WTC11 (cell line): ENCODE data around the gene ATP8B3. TPM values are rescaled to one million over a fixed set of nuclear protein-coding genes. Genes with fewer than 3 reads are reported as not detected.

Experiments used
- ATAC-seq: fragments of 200-7000 bp; cut with Tn5 transposase; 2 replicates; pipeline ENCODE4 v1.10.0; 2021; ENCODE audit warnings: mild to moderate bottlenecking, moderate library complexity
- CTCF ChIA-PET: fragments of 300-600 bp; sonication (Branson Sonifier 250); formaldehyde crosslinking; loops from one replicate; lab custom pipeline; 2021; ENCODE audit warnings: antibody characterized with exemption; lab: Charles Lee
- POLR2A ChIA-PET: fragments of 350-600 bp; sonication (Branson Sonifier 250); formaldehyde crosslinking; loops from one replicate; lab custom pipeline; 2021; ENCODE audit warnings: antibody characterized with exemption; lab: Charles Lee
- DNase-seq: peaks from one replicate; pipeline ENCODE4 v3.0.0; 2021; ENCODE audit warnings: low spot score
- H3K27ac Mint-ChIP-seq: 2 replicates; pipeline ENCODE4 v1.8.0; 2021; ENCODE audit warnings: mixed read lengths
- H3K27me3 Mint-ChIP-seq: 2 replicates; pipeline ENCODE4 v1.8.0; 2021; ENCODE audit warnings: low read depth, mild to moderate bottlenecking, moderate library complexity, mixed read lengths
- H3K36me3 Mint-ChIP-seq: 2 replicates; pipeline ENCODE4 v1.8.0; 2021; ENCODE audit warnings: mixed read lengths
- H3K4me1 Mint-ChIP-seq: 2 replicates; pipeline ENCODE4 v1.8.0; 2022; ENCODE audit warnings: mixed read lengths
- H3K4me3 Mint-ChIP-seq: 2 replicates; pipeline ENCODE4 v1.8.0; 2021; ENCODE audit warnings: mild to moderate bottlenecking, moderate library complexity, mixed read lengths
- H3K9me3 Mint-ChIP-seq: 2 replicates; pipeline ENCODE4 v1.8.0; 2021; ENCODE audit warnings: mixed read lengths
- ATF6 ChIP-seq: sonication (generic); formaldehyde crosslinking; IDR thresholded peaks from 2 replicates; pipeline ENCODE4 v1.8.1; 2023; ENCODE audit warnings: mild to moderate bottlenecking, missing genetic modification reagents
- FOXP1 ChIP-seq: sonication (generic); formaldehyde crosslinking; IDR thresholded peaks from 2 replicates; pipeline ENCODE4 v1.8.0; 2022; ENCODE audit warnings: missing genetic modification reagents, mild to moderate bottlenecking, moderate library complexity, borderline replicate concordance
- GABPB1 ChIP-seq: sonication (generic); formaldehyde crosslinking; IDR thresholded peaks from 2 replicates; pipeline ENCODE4 v1.8.1; 2023; ENCODE audit warnings: mild to moderate bottlenecking, missing genetic modification reagents
- GRHL2 ChIP-seq: fragments of 250-450 bp; sonication (Bioruptor Pico); IDR thresholded peaks from 2 replicates; pipeline ENCODE4 v1.8.0; 2022; ENCODE audit warnings: mild to moderate bottlenecking, moderate library complexity; ENCODE audit not compliant: insufficient replicate concordance, severe bottlenecking
- HMGXB4 ChIP-seq: sonication (generic); formaldehyde crosslinking; IDR thresholded peaks from 2 replicates; pipeline ENCODE4 v1.8.1; 2023; ENCODE audit warnings: mild to moderate bottlenecking, moderate library complexity, missing genetic modification reagents
- MXD4 ChIP-seq: fragments of 250-450 bp; sonication (Bioruptor Pico); IDR thresholded peaks from 2 replicates; pipeline ENCODE4 v1.8.0; 2021; ENCODE audit warnings: mild to moderate bottlenecking, moderate library complexity, borderline replicate concordance
- NFYB ChIP-seq: sonication (generic); formaldehyde crosslinking; conservative IDR thresholded peaks from 2 replicates; pipeline ENCODE4 v1.8.0; 2022; ENCODE audit warnings: low read depth, missing genetic modification reagents
- NR2C2 ChIP-seq: sonication (generic); formaldehyde crosslinking; IDR thresholded peaks from 2 replicates; pipeline ENCODE4 v1.8.0; 2022; ENCODE audit warnings: mild to moderate bottlenecking, missing genetic modification reagents
- PRDM15 ChIP-seq: sonication (generic); formaldehyde crosslinking; IDR thresholded peaks from 2 replicates; pipeline ENCODE4 v1.8.0; 2022; ENCODE audit warnings: missing genetic modification reagents
- SMAD4 ChIP-seq: sonication (generic); formaldehyde crosslinking; IDR thresholded peaks from 2 replicates; pipeline ENCODE4 v1.8.0; 2022; ENCODE audit warnings: mild to moderate bottlenecking, missing genetic modification reagents
- SP1 ChIP-seq: sonication (generic); formaldehyde crosslinking; conservative IDR thresholded peaks from 2 replicates; pipeline ENCODE4 v1.8.1; 2022; ENCODE audit warnings: missing genetic modification reagents
- TCF7 ChIP-seq: sonication (generic); formaldehyde crosslinking; IDR thresholded peaks from 2 replicates; pipeline ENCODE4 v1.8.0; 2022; ENCODE audit warnings: mild to moderate bottlenecking, low read depth, missing genetic modification reagents, moderate library complexity
- USF2 ChIP-seq: sonication (generic); formaldehyde crosslinking; IDR thresholded peaks from 2 replicates; pipeline ENCODE4 v1.8.1; 2023; ENCODE audit warnings: mild to moderate bottlenecking, missing genetic modification reagents, moderate library complexity
- ZNF263 ChIP-seq: sonication (generic); formaldehyde crosslinking; IDR thresholded peaks from 2 replicates; pipeline ENCODE4 v1.8.1; 2022; ENCODE audit warnings: low read depth, mild to moderate bottlenecking, moderate library complexity, missing genetic modification reagents
- ZNF281 ChIP-seq: sonication (generic); formaldehyde crosslinking; IDR thresholded peaks from 2 replicates; pipeline ENCODE4 v1.8.0; 2023; ENCODE audit warnings: mild to moderate bottlenecking, missing genetic modification reagents
- ZNF317 ChIP-seq: sonication (generic); formaldehyde crosslinking; IDR thresholded peaks from 2 replicates; pipeline ENCODE4 v1.8.1; 2023; ENCODE audit warnings: low read depth, mild to moderate bottlenecking, moderate library complexity, missing genetic modification reagents, borderline replicate concordance
- ZNF416 ChIP-seq: fragments of 250-450 bp; sonication (Bioruptor Pico); IDR thresholded peaks from 2 replicates; pipeline ENCODE4 v1.9.0; 2021; ENCODE audit warnings: mild to moderate bottlenecking, inconsistent platforms
- ZNF423 ChIP-seq: fragments of 250-450 bp; sonication (Bioruptor Pico); IDR thresholded peaks from 2 replicates; pipeline ENCODE4 v2.1.2; 2022; ENCODE audit warnings: mild to moderate bottlenecking, moderate library complexity
- ZNF425 ChIP-seq: fragments of 250-450 bp; sonication (Bioruptor Pico); conservative IDR thresholded peaks from 2 replicates; pipeline ENCODE4 v1.9.0; 2021; ENCODE audit warnings: mild to moderate bottlenecking
- ZNF671 ChIP-seq: fragments of 250-450 bp; sonication (Bioruptor Pico); IDR thresholded peaks from 2 replicates; pipeline ENCODE4 v1.8.0; 2021; ENCODE audit warnings: mild to moderate bottlenecking
- total RNA-seq: library from RNA; stranded (reverse); gene quantifications from 3 replicates; pipeline ENCODE4 v1.2.3, GENCODE V29; 2021

The ATP8B3 gene
- total RNA-seq, 1 experiment from 2014 or later = 5.5 TPM

GRCh38 chr19:1843646-1844394 lies 31.7 kb upstream of the ATP8B3 start (continued):
- no peak for TF ChIP-seq ZNF281
- no peak for TF ChIP-seq PRDM15 (CRISPR knock-in tag)
- TF ChIP-seq ZNF423 (CRISPR knock-in tag) = no peak
- TF ChIP-seq SMAD4 (CRISPR knock-in tag) = no peak
- TF ChIP-seq SP1 = no peak
- no peak for TF ChIP-seq USF2 (CRISPR knock-in tag)
- TF ChIP-seq ZNF425 (CRISPR knock-in tag) = no peak
- TF ChIP-seq FOXP1 = no peak
- TF ChIP-seq ZNF416 = no peak
- TF ChIP-seq TCF7 (CRISPR knock-in tag) = no peak
- no peak for TF ChIP-seq GRHL2 (CRISPR knock-in tag)

- POLR2A ChIA-PET = no interaction called here
- DNase-seq = no peak
- CTCF ChIA-PET = interaction anchor here (0.6 to 6.1 kb wide), 9 partner anchors 10 to 665 kb away, joined by 3 to 63 read pairs (median 5); no protein-coding TSS in a partner anchor
- Mint-ChIP-seq H3K36me3 (no peaks in the 10 kb centered on the region), H3K27ac (no peak overlapping the region), H3K27me3 (no peaks in the 10 kb centered on the region), H3K4me3 (no peak overlapping the region), H3K9me3 (no peaks in the 10 kb centered on the region), H3K4me1 (peaks cover 14% of the 10 kb centered on the region)
- no peak for ATAC-seq
- TF ChIP-seq GABPB1 (CRISPR knock-in tag) (no peak), ATF6 (CRISPR knock-in tag) (no peak), ZNF317 (CRISPR knock-in tag) (no peak), ZNF281 (no peak), MXD4 (CRISPR knock-in tag) (no peak), NFYB (CRISPR knock-in tag) (no peak), NR2C2 (CRISPR knock-in tag) (no peak), ZNF671 (CRISPR knock-in tag) (no peak), ZNF263 (CRISPR knock-in tag) (no peak), HMGXB4 (CRISPR knock-in tag) (no peak)
These were observed 31.0 kb upstream of the ATP8B3 start for GRCh38 chr19:1843116-1843515.
